GM12874 (cell line): ENCODE results near the gene OR11G2.

Source experiments
- TF ChIP-seq, protein P1 (sequence below): IDR thresholded peaks from 2 replicates; pipeline ENCODE4 v1.5.1; 2011; ENCODE audit warnings: low read depth, mild to moderate bottlenecking, control low read depth, low read length, moderate library complexity; ENCODE audit not compliant: insufficient read depth

Gene OR11G2, protein sequence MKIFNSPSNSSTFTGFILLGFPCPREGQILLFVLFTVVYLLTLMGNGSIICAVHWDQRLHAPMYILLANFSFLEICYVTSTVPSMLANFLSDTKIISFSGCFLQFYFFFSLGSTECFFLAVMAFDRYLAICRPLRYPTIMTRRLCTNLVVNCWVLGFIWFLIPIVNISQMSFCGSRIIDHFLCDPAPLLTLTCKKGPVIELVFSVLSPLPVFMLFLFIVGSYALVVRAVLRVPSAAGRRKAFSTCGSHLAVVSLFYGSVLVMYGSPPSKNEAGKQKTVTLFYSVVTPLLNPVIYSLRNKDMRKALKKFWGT

GRCh38 chr14:20190596-20190995 lies at the start of gene OR11G2:
OR11G2 (plus strand) TSS chr14:20190896; CDS start chr14:20197438, 6,542 bp downstream.
- TF ChIP-seq, protein P1, sequence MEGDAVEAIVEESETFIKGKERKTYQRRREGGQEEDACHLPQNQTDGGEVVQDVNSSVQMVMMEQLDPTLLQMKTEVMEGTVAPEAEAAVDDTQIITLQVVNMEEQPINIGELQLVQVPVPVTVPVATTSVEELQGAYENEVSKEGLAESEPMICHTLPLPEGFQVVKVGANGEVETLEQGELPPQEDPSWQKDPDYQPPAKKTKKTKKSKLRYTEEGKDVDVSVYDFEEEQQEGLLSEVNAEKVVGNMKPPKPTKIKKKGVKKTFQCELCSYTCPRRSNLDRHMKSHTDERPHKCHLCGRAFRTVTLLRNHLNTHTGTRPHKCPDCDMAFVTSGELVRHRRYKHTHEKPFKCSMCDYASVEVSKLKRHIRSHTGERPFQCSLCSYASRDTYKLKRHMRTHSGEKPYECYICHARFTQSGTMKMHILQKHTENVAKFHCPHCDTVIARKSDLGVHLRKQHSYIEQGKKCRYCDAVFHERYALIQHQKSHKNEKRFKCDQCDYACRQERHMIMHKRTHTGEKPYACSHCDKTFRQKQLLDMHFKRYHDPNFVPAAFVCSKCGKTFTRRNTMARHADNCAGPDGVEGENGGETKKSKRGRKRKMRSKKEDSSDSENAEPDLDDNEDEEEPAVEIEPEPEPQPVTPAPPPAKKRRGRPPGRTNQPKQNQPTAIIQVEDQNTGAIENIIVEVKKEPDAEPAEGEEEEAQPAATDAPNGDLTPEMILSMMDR, result no peak

- TF ChIP-seq, protein P1, result no peak
Observed at GRCh38 chr14:20143911-20144310, 46.8 kb upstream of the OR11G2 start.

- TF ChIP-seq, protein P1, result no peak
Observed at GRCh38 chr14:20144820-20145219, 45.9 kb upstream of the OR11G2 start.

DNA sequence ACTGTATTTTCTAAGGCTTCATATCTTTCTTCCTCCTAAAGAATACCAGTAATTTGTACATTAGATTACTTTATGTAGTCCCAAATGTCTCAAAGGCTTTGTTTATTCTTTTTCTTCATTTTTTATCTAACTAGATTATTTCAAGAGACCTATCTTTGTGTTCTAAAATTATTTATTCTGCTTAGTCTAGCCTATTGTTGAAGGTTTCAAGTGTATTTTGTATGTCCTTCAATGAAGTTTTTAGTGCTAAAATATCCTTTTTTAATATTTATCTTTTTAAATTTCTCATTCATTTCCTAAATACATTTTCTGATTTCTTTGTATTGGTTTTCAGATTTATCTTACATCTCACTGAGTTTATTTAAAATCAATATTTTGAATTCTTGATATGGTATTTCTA lies 26.2 kb upstream of the OR11G2 start:
- TF ChIP-seq, protein P1, result no peak

GRCh38 chr14:20167091-20167490 lies 23.6 kb upstream of the OR11G2 start:
- TF ChIP-seq, protein P1, result no peak

DNA sequence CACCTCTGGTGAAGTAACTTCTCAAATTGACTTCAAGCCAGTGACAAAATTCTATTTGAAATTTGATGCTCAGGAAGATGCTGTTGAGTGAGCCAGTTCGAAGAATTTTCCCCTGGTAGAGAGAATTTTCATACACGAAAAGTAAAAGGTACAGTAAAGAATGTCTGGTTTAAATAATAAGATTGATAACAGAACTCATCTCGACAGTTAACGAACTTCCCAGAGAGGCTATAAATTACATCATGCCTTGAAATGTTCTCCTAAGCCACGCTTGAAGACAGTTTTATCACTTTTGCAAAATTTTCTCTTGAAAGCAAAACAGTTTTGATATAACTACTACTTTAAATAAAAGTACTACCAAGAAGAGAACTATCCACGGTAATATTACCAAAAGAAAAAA lies 14.4 kb upstream of the OR11G2 start:
- TF ChIP-seq, protein P1, result no peak

GRCh38 chr14:20177433-20177974 lies 13.2 kb upstream of the OR11G2 start:
- TF ChIP-seq, protein P1, result no peak
